NAMALWA (cell line): Measurements from ENCODE around the gene AK3.

ENCODE experiments used
- DNase-seq: peaks from one replicate; pipeline ENCODE4 v3.0.0-alpha.2; 2015; ENCODE audit warnings: low spot score

Gene AK3

GRCh38 chr9:4746278-4747030 is 5.5 kb upstream of the AK3 start:
- no peak for DNase-seq

GRCh38 chr9:4743131-4743875 is 2.3 kb upstream of the AK3 start:
- no peak for DNase-seq

GRCh38 chr9:4742246-4742645 is 1.2 kb upstream of the AK3 start:
- no peak for DNase-seq

GRCh38 chr9:4741365-4742089 is 525 bp upstream of the AK3 start:
- no peak for DNase-seq

- DNase-seq = no peak
Observed at GRCh38 chr9:4740388-4740637, 689 bp downstream of the AK3 start.

GRCh38 chr9:4739587-4740387 is 1.2 kb downstream of the AK3 start:
- DNase-seq = no peak

GRCh38 chr9:4738866-4739586 is 2.0 kb downstream of the AK3 start:
- DNase-seq = no peak

GRCh38 chr9:4734150-4734549 is 6.9 kb downstream of the AK3 start:
- no peak for DNase-seq

GRCh38 chr9:4732890-4733289 is 8.1 kb downstream of the AK3 start:
- no peak for DNase-seq

GRCh38 chr9:4727593-4727992 is 13.4 kb downstream of the AK3 start:
- DNase-seq = no peak

- DNase-seq = no peak
Observed at GRCh38 chr9:4725706-4726442, 15.1 kb downstream of the AK3 start.

- DNase-seq = no peak
Observed at GRCh38 chr9:4721736-4722135, 19.3 kb downstream of the AK3 start.

GRCh38 chr9:4718911-4719310 is 22.1 kb downstream of the AK3 start:
- DNase-seq = no peak

GRCh38 chr9:4717815-4718214 is 23.2 kb downstream of the AK3 start:
- DNase-seq = no peak

- DNase-seq = no peak
Observed at GRCh38 chr9:4716163-4716562, 24.8 kb downstream of the AK3 start.

GRCh38 chr9:4714266-4715016 is 26.6 kb downstream of the AK3 start:
- no peak for DNase-seq

GRCh38 chr9:4713849-4714248 is 27.2 kb downstream of the AK3 start:
- peak; percentile 15 for DNase-seq

- DNase-seq = no peak
Observed at GRCh38 chr9:4709380-4709779, 31.6 kb downstream of the AK3 start.

GRCh38 chr9:4706971-4707622 is 33.9 kb downstream of the AK3 start:
- DNase-seq = no peak

- DNase-seq = no peak
Observed at GRCh38 chr9:4706021-4706420, 35.0 kb downstream of the AK3 start.
